ENCODE results near the gene TFB1M.

DNA sequence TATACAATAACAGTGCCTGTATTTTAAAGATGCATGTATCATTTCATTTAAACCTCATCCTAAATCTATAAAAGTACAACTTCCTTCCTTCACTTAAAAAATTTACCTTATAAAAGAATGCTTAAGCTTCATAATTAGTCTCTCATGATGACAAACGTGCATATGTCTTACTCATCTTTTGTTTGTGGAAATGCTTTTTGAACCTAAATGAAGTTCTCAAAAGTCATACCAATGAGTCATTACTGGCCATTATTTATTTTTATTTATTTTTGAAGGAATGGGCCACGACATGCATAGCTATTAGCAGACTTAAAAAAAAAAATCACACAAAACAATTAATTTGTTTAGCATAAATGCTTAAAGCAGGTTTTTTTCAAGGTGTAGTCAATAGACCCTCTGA lies 3.7 kb downstream of the TFB1M start:
- TF ChIP-seq CTCF (IDR thresholded peaks at IDR 0.05) (no peak), POLR2A (IDR thresholded peaks at IDR 0.05) (no peak)
